ENCODE measurements around the gene MAP3K1.

Gene MAP3K1

DNA sequence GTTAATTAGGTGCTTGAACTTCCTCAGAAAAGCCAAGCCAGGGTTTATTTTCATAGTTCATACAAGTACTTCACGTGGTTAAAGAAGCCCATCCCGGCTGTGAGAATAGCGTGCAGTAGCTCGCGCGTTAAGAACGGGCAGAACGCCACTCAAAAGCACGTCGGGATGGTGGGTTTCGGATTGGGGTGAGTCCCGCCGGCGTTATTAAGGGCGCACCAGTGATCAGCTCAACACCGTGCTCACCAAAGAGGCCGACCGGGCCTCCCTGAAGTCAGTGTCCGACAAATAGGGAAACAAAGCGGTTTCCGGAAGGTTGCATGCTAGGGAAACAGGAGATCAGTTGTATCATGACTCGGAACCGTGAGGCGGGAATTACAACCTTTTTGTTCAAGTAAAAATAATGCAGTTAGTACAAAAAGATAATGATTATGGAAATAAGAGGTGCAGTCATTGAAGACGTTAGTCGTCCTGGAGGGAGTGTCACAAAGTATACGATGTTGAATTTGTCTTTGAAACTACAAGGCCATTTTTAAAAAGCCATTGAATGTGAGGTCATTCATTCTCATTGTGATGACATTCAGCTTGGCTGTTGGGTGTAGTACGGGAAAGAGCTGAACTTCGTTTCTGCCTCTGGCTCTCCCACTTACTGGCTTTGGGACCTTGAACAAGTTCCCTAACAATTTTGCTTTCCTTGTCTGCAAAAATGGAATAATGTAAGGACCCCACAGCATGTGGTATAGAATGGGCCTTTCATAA lies 95.0 kb downstream of the MAP3K1 start:
- no peak for DNase-seq

DNA sequence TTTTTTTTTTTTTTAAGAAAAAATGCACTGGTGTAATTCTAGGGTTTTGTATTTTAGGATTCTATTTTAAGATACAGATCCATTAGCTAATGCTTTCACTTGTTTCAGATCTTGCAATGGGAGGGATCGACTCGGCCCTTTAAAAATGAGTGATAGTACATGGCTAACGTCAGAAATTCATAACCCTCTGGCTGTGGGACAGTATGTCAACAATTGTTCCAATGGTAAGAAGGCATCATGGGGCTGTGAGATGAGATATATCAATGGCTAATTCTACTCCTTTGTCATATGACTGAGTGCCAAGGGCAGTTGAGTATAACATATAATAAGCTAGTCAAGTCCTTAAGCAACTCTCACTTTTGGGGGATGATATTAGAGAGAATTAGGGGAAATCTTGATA lies 98.4 kb downstream of the MAP3K1 start:
- DNase-seq: no peak

DNA sequence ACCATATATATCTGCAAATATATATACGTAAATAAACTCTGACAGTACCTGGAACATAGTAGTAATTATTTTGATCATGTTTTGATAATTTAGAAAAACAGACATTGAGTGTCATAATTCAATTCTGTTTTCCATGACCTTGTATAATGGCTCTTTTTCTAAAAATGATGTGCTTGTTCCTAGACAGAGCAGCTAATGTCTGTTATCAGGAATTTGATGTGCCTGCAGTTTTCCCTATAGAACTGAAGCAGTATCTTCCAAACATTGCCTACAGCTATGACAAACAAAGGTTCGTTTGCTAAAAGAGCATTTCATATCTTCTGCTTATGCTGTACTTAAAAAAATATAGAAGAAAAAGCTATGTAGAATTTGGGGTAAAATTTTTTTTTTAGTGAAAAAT lies 99.3 kb downstream of the MAP3K1 start:
- DNase-seq: no peak

DNA sequence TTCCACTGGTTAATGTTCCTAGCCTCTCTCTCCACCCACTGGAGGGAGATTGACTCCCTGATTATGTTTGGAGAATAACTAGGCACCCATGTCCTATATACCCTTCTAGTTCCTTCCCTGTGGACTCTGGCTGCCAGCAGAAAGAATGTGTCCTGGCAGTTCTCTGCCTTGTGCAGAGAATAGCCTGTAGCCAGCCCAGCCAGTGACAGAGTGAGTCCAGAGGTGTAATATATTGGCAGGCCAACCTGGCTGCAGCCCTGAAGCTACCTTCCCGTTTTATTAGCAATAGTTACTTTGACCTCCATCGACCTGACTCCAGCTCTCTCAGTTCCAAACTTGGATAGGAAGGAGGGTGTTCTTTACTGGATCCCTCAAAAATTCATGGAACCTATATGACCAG lies 102.2 kb downstream of the MAP3K1 start:
- DNase-seq: no peak

DNA sequence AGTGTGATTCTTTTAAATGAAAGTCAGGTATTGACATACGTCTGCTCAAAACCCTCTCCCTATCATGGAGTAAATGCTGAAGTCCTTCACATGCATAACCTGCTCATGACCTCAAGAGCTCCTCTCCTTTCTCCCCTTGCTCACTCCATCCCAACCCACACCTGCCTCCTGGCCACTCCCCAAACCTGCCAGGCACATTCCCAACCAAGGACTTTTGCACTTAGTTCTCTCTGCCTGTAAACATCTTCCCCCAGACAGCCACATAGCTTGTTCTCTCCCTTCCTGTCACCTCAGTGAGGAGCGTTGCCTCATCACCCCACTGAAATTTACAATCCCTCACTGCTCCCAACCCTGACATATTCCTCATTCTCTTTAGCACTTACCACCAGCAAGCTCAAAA lies 102.7 kb downstream of the MAP3K1 start:
- no peak for DNase-seq

DNA sequence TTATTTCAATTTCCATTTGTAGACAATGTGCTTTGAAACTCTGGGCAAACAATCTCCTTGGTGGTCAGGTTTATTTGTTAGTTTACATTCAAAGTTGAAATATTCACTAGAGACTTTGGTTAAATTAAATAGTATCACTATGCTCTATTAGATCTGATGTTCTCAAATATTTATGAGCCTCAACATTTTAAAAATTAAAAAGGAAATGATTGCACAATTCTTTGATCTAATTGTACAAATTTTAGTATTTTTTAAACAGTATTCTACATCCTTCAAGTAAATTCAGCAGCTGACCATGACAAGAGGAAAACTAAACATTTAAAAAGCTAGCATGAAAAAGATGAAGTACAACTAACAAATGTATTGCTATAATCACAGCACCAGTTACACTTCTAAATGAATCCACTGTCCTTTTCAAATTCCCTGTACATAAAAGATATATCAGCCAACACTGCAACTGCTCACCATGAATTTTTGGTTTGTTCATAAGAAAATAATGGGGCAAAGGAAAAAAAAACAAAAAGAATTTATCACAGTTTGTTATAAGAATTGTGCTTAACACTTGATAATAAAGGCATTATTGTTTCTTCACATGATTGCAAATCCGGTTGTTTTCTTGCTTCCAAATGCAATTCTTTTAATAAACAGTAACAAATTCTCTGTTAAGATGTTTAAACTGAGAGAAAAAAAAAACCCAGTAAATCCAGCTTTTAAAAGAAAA lies 104.8 kb downstream of the MAP3K1 start:
- DNase-seq: no peak

DNA sequence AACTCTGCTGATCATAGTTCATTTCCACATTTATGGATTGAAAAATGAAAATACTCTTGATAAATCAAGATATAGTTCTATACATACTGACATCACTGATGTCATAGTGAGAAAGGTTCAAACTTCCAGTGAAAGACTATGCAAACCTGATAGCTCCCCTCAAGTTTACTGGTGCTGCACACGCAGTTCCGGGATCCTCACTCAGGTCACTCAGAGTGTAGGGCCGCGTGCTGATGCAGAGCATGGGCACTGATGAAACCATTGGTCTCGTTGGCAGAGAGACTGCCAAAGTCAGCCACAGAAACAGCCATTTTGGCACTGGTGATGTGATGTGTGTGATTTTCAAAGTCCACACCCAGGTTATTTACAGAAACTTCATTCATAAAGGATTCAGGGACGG lies 107.6 kb downstream of the MAP3K1 start:
- no peak for DNase-seq

DNA sequence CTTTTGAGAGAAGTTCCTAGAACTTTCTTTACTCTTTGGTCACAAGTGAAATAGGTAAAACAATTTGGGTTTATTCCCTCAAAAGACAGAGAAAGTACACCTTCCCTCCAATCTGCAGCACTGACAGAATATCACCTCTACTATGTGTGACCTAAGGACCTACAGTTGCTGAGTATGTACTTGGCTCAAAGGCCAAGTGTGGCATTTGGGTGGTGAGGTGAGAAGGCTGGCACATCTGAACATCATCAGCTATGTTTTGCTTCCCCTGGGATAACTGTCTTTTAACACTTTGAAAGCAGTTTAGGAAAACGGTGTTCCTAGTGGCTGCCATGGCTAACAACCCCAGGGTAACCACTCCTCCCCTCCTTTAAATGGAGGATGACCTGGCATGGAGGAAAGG lies 119.0 kb downstream of the MAP3K1 start:
- DNase-seq: no peak

DNA sequence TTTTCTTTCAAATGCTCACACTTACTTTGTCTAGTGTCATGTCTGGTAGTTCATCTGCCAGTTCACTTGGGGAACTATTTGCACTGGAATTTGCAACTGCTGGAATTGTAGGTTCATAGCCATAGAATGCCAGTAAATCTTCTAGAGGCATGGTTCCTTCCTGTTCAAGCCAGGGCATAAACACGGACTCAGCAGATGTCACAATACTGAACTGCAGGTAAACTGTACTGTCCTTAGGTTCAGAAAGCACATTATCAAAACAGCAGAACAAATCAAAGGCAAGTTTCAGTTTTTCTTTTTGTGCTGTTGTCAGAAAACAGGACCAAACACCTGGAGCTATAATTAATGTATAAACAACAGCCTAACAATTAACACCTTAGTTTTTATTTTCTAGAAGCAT lies 123.5 kb downstream of the MAP3K1 start:
- no peak for DNase-seq

DNA sequence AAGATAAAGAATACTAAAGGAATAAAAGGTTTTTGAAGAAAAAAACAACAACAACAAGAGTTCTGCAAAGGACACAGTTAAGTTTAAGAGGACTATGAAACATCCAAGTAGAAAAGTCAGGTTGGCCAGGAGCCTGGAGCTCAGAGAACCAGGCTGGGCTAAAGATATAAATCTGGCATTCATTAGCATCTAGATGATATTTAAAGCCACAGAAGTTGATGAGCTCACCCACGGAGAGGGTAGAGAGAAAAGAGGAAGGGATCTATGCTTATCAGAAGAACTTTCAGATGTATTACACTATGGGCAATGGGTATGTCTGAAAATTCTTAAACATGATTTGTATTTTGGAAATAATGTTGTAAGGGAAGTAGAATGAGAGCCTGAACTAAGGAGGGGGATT lies 126.6 kb downstream of the MAP3K1 start:
- DNase-seq: peak; percentile 44

Data from EL (cell line).